ENCODE measurements around the gene AFF3. TPM values are rescaled to one million over a fixed set of nuclear protein-coding genes. Genes with fewer than 3 reads are reported as not detected.

The AFF3 gene
- polyA plus RNA-seq, 3 donors, result 16.2 to 22.8 (median 18.5) TPM

DNA sequence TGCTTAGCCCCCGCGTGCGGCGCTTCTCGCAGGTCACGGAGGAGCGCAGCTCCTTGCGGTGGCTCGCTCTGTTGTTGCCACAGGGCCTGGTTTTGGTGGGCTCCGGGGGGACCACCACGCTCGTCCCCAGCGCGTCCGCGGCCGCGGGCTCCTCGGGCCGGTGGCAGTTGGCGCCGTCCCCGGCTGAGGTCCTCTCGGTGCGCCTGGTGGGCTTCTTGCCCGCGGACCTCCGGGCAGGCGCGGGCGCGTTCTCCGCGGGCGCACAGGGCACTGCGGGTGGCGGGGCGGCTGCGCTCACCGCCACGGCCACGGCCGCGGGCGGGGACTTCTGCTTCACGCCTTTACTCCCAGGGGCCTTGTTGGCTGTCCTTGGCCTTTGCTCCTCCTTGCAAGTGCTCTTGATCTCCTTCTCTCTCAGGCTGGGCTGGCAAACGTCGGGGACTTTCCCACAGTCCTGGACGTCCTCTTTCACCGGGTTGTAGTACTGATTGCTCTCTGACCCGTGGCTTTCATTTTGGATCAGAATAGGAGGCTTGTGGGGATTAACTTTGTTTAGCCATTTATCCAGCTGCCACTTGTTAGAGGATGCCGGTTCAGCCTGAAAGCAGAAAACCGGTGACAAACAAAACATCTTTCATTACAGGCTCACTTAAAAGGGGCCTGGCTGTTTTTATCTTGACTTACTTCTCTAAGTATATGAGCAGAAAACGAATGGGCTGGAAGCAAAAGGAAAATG lies 548.5 kb downstream of the AFF3 start:
- DNase-seq (ENCODE audit: low read depth in 3 of 3, low spot score in 2 of 3), result no peak

DNA sequence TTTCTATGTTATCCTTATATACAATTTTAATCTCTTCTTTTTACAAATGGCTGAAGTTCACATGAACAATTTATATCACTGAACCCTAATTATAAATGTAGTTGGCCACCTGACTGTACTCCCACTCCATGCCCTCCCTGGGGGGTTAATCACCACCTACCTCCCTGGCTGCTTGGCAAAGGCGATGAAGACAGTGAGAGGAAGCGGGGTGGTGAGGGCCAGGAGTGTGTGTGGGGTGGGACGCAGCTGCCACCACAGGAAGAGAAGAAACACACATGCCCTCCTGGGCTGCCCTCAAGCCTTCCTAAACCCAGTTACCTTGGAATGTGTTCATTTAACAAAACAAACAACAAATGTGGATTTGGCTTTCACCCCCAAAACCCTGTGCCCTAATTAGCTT lies 565.6 kb downstream of the AFF3 start:
- no peak for DNase-seq (ENCODE audit: low read depth in 3 of 3, low spot score in 2 of 3)

DNA sequence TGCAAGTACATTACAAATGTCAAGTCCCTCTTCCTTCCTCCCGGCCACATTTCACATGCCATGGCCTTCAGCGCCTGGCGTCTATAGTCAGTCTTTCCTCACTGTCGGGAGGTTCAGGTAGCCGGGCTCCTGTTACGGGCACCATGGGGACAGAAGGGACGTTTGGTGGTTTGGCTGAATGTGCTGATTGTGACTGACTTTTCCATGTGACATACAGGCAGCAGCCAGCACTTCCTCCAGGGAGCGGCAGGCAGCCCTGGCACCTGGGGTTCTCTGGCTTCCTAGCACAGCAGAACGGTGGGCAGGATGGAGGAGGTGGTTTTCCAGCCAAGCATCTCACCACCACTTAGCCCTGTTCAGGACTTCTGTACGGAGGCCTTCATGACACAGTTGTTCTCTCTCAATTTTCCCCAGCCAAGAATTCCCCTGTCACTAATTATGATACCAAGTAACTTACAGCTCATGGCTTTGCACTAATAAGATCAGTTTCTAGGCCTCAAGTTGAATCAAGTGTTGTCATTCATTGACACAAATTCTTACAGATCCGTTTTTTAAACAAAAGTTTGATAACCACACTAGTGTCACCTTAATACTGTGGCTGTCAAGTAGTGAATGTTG lies 568.6 kb downstream of the AFF3 start:
- DNase-seq (ENCODE audit: low read depth in 3 of 3, low spot score in 2 of 3), result no peak

DNA sequence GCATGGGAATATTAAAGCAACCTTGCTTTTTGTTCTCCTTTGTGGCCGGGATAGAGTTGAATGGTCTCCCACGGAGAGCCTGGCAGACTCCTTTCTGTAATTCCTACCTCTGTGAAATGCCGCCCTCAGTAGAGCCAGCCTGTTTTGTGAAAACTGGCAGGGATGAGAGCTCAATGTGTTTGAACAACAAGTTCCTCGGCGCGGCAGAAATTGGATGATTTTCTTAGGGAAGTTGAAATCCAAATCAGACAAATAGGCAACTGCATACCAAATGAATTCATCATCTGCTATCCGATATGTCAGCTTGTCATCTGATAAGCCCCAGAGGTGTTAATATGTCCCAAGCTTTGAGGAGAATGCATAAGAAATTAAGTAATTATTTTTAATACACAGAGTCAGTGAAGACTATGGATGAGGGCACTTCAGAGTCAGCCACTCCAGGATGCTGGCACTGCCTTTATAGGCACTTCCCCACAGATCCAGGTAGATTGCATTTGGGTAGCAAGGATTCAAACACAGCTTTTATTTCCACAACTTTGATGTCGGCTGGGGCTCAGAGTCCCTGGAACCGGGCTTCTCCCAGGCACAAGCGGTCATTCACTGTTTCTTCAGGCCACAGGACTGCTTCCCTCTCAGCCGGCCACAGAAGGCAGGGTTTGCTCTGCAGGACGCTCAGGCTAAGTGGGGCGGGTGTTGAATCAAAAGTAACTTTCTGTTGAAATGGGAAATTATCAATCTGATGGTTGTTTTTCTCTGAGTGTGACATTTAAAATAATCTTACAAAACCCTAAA lies 569.8 kb downstream of the AFF3 start:
- DNase-seq (ENCODE audit: low read depth in 3 of 3, low spot score in 2 of 3), result no peak

DNA sequence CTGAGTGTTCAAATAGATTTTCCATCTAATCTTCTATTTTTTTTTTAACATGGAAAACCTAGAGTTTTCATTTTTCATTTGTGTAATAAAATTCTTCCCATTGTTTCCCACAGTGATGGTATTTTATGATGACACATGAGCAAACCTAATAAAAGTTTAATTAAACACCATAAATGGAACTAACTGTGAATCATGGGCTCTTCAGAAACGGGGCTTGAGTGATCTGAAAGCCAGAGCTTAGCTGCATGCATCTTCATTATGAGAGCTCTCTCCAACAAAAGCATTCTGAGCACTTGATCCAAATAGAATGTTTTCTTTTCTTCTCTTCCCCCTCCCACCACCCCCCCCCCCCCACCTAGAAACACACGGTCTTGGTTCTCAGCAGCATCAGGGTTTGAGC lies 570.4 kb downstream of the AFF3 start:
- no peak for DNase-seq (ENCODE audit: low read depth in 3 of 3, low spot score in 2 of 3)

- no peak for DNase-seq (ENCODE audit: low read depth in 3 of 3, low spot score in 2 of 3)
These were observed 570.9 kb downstream of the AFF3 start for GRCh38 chr2:99571533-99571932.

- no peak for DNase-seq (ENCODE audit: low read depth in 3 of 3, low spot score in 2 of 3)
These were observed 571.4 kb downstream of the AFF3 start for GRCh38 chr2:99571021-99571420.

DNA sequence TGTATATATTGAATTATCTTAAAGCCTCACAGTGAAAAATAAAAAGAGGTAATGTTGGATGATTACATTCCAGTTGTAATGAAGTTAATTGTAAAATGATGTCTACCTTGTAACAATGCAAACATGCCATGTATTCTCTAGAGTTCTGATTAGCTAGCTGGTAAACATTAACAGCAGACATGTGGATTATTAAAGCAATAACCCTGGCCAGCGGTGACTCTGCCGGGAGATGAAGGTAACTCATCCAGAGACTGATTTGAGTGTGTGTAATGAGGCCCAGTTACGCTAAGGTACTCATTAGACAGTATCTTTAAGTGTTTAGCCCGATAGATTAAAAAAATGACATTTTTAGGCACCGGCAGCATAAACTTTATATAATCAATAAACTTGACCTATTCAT lies 573.0 kb downstream of the AFF3 start:
- DNase-seq (ENCODE audit: low read depth in 3 of 3, low spot score in 2 of 3), result no peak

DNA sequence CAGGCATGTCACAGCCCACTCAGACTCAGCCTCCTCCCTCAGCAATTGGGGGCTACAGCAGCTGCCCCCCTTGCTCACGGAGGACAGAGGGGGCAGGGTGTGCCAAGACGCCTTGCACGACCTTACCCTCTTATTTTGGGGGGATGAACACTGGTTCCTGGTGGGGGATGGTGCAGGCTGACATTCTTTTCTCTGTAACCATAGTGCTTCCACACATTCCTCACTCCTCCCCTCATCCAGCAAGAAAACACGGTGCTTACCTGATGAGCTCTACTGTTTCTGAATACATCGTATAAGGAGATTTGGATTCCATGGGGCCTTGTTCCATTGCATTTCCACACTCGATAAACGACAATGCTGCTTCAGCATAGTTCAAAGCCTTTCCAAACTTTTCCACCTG lies 577.2 kb downstream of the AFF3 start:
- no peak for DNase-seq (ENCODE audit: low read depth in 3 of 3, low spot score in 2 of 3)

GRCh38 chr2:99562516-99562915 lies 579.9 kb downstream of the AFF3 start:
- no peak for DNase-seq (ENCODE audit: low read depth in 3 of 3, low spot score in 2 of 3)

- no peak for DNase-seq (ENCODE audit: low read depth in 3 of 3, low spot score in 2 of 3)
These were observed 580.6 kb downstream of the AFF3 start for GRCh38 chr2:99561804-99562203.

DNA sequence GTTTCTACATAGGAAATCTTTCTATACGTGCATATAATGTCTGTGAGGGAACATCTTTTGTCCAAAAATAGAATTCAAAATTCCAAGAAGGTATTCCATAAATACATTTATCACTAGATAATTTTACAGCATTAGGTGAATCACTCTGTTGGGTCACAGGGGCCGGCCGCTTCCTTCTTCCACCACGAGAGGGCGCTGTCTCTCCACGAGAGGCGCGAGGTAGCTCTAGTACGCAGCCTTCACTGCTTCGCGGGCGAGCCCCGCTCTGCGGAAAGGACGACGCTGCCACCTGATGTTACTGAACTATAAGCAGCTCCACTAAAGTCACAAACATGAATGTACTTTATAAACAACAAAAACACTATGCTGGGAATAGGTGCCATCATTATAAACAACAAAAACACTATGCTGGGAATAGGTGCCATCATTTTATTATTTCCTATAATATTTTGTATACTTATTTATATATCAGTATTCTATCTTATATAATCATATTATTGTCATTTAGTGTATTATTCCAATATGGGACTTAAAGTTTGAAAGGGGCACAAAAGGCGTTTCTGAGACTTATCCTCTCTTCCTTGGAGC lies 583.2 kb downstream of the AFF3 start:
- peak; percentile 29 to 50 (median 34) for DNase-seq (ENCODE audit: low read depth in 3 of 3, low spot score in 2 of 3)

GRCh38 chr2:99555404-99555803 lies 587.0 kb downstream of the AFF3 start:
- no peak for DNase-seq (ENCODE audit: low read depth in 3 of 3, low spot score in 2 of 3)

GRCh38 chr2:99554871-99555270 lies 587.5 kb downstream of the AFF3 start:
- DNase-seq (ENCODE audit: low read depth in 3 of 3, low spot score in 2 of 3), result no peak

DNA sequence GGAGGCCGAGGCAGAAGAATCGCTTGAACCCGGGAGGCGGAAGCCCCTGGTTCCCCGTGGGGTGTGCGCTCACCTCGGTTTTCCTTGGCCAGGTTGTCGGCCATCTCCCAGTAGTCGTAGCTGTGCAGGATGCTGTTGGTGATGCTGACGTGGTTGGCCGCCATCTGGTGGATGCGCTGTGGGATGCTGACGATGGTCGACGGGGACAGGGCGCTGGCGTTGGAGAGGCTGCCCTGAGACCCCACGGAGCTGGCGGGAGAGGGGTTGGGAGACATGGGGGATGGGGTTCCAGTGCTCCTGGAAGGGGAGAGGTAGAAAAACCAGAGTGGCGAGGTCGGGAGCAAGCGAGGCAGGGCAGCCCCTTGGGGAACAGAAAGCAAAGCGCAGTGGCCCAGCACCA lies 588.2 kb downstream of the AFF3 start:
- DNase-seq (ENCODE audit: low read depth in 3 of 3, low spot score in 2 of 3), result no peak

GRCh38 chr2:99552529-99552928 lies 589.9 kb downstream of the AFF3 start:
- DNase-seq (ENCODE audit: low read depth in 3 of 3, low spot score in 2 of 3), result no peak

GRCh38 chr2:99550368-99550767 lies 592.0 kb downstream of the AFF3 start:
- no peak for DNase-seq (ENCODE audit: low read depth in 3 of 3, low spot score in 2 of 3)

DNA sequence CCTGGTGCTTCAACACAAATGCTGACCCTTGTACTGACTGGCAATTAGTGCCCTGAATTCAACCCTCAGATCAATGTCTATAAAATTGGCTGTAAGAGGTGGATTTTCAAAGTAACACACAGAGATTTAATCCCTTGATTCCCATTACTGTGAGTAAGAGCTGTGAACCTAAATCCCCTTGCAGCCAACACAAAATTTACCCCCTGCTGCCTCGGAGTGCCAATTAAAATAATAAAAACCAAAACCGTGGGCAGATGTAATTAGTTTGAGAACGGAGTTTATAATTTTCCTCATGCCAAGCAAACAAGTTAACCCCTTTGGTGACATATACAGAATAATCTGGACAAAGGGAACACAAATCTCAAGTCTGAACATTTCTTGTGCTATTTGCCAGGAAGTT lies 596.8 kb downstream of the AFF3 start:
- no peak for DNase-seq (ENCODE audit: low read depth in 3 of 3, low spot score in 2 of 3)

DNA sequence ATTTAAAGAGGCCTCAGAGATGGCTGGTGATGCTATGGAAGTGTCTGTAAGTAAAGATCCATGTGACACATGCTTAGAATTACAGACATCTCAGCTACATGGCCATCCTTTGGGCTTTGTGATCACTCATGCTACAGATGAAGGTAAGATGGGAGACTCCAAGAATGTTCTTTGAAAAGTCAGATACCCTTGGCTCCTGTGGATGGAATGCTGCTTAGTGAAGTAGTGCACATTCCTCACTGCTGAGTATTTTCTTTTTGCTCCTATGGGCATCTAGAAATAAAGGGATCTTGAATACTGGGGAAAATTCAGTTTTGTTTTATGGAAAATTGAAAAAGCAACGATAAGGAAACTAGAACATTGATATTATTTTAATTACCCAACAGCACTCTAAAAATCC lies 597.3 kb downstream of the AFF3 start:
- no peak for DNase-seq (ENCODE audit: low read depth in 3 of 3, low spot score in 2 of 3)

- no peak for DNase-seq (ENCODE audit: low read depth in 3 of 3, low spot score in 2 of 3)
These were observed 597.8 kb downstream of the AFF3 start for GRCh38 chr2:99544608-99545007.

- DNase-seq (ENCODE audit: low read depth in 3 of 3, low spot score in 2 of 3), result no peak
These were observed 599.1 kb downstream of the AFF3 start for GRCh38 chr2:99543247-99543646.

Data from right renal cortex interstitium (tissue), 3 donors.